ENCODE measurements around the gene ALDH3B1. TPM values are rescaled to one million over a fixed set of nuclear protein-coding genes. Genes with fewer than 3 reads are reported as not detected.

ALDH3B1 gene
- total and polyA plus RNA-seq, 2 donors (not counting 1 experiment from before 2014, with no cell fraction given), result 39.0 to 57.6 TPM

DNA sequence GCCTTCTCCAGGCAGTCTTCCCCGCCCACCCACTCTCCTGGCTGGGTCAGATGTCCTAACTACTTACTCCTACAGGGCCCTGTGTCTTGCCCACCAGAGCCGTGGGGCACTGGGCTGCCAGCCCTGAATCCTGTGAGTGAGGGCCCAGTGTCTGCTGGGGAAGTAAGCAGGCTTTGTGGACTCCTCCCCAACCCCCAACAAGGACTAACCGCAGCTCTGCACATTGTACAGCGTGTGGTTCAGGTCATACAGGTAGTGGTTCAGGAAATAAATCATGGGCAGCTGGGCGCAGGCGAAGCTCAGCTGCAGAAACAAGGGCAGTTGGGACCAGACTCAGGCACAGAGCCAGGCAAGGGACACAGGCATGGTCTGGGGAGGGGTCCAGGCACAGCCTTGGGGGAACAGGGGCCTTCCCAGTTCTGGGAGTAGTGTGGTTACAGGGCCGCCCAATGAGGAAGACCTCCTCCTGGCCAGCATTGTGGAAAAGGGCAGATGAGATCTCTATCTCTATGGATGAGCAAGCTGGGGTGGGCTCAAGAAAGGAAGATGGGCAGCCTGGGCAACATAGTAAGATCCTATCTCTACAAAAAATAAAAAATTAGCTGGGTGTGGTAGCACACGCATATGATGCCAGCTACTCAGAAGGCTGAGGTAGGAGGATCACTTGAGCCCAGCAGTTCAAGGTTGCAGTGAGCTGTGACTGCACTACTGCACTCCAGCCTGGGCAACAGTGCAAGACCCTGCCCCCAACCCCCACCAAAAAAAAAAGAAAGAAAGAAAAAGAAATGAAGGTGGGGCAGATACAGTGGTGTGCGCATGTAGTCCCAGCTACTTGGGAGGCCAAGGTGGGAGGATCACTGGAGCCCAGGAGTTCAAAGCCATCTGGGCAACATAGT lies 11.7 kb upstream of the ALDH3B1 start:
- Histone ChIP-seq H3K36me3 (ENCODE audit: control insufficient read depth, insufficient read depth, low read length) (no peaks in the 10 kb centered on the region), H3K4me1 (ENCODE audit: control insufficient read depth, extremely low read depth, insufficient read depth, low read length) (no peaks in the 10 kb centered on the region), H2AFZ (ENCODE audit: low read length) (no peak overlapping the region), H3K9me3 (ENCODE audit: control insufficient read depth, insufficient read depth, low read depth, low read length) (no peaks in the 10 kb centered on the region), H3K79me2 (ENCODE audit: control insufficient read depth, insufficient read depth, low read length) (no peaks in the 10 kb centered on the region), H4K20me1 (ENCODE audit: control insufficient read depth, extremely low read depth, insufficient read depth, low read length) (no peaks in the 10 kb centered on the region), H3K4me2 (ENCODE audit: extremely low read depth, insufficient read depth, low read length) (no peak overlapping the region), H3K4me3 (replicated peaks in 1 of 4; ENCODE audit: control extremely low read depth in 1 of 4, insufficient read depth in 1 of 4, low read depth in 3 of 4, low read length in 4 of 4) (no peak overlapping the region), H3K27ac (ENCODE audit: insufficient read depth, low read length) (no peak overlapping the region), H3K27me3 (ENCODE audit: control insufficient read depth, insufficient read depth, low read length) (no peaks in the 10 kb centered on the region), H3K9ac (ENCODE audit: insufficient read depth, low read length) (no peak overlapping the region)
- DNase-seq (ENCODE audit: low read depth in 2 of 2), result no peak
- TF ChIP-seq, protein P1, sequence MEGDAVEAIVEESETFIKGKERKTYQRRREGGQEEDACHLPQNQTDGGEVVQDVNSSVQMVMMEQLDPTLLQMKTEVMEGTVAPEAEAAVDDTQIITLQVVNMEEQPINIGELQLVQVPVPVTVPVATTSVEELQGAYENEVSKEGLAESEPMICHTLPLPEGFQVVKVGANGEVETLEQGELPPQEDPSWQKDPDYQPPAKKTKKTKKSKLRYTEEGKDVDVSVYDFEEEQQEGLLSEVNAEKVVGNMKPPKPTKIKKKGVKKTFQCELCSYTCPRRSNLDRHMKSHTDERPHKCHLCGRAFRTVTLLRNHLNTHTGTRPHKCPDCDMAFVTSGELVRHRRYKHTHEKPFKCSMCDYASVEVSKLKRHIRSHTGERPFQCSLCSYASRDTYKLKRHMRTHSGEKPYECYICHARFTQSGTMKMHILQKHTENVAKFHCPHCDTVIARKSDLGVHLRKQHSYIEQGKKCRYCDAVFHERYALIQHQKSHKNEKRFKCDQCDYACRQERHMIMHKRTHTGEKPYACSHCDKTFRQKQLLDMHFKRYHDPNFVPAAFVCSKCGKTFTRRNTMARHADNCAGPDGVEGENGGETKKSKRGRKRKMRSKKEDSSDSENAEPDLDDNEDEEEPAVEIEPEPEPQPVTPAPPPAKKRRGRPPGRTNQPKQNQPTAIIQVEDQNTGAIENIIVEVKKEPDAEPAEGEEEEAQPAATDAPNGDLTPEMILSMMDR (conservative IDR thresholded peaks at IDR 0.05 in 1 of 2, IDR thresholded peaks at IDR 0.05 in 1 of 2; ENCODE audit: low read depth in 1 of 2, low read length in 2 of 2), result no peak
- TF ChIP-seq EZH2 (IDR thresholded peaks at IDR 0.05; ENCODE audit: low read length, missing control alignments), result no peak

DNA sequence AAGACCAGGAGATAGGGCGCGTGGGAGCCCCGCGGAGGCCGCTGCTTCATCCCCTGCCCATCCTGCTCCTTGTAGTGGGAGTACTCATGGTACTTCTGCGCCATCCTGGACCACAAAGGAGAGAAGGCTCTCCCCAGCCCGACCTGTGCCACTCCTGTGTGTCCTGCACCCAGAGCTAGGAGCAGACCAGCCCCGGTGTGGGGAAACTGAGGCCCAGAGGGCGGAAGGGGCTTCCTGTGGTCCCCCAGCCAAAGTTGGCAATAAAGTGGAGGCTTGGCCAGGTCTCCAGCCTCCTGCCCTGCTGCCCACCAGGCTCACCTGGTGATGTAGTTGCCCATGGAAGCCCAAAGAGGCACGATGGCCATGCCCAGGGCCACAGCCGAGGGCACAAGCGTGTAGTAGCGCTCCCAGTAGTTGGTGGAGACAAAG lies 10.9 kb upstream of the ALDH3B1 start:
- DNase-seq (ENCODE audit: low read depth in 2 of 2), result no peak
- TF ChIP-seq, protein P1 (conservative IDR thresholded peaks at IDR 0.05 in 1 of 2, IDR thresholded peaks at IDR 0.05 in 1 of 2; ENCODE audit: low read depth in 1 of 2, low read length in 2 of 2), result no peak
- no peak for TF ChIP-seq EZH2 (IDR thresholded peaks at IDR 0.05; ENCODE audit: low read length, missing control alignments)

DNA sequence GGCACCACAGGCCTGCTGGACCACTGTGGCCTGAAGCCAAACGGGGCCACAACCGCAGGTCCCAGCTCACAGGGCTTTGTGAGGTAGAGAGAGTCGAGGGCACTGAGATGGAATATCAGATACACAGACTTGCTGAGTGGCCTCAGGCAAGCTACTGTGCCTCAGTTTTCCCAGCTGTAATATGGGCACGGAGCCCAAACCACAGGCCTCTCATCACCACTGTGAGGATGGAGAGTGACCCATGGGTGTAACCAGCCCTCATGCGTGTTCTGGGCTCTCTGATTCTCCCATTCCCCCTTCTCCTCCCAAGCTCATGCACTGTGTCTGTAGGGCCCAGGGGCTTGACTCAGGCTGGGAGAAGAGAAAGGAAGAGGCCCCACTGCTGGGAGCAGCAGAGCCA lies 10.4 kb upstream of the ALDH3B1 start:
- H3K4me1 ChIP-seq (ENCODE audit: control insufficient read depth, extremely low read depth, insufficient read depth, low read length), result no peaks in the 10 kb centered on the region
- no peaks in the 10 kb centered on the region for H3K79me2 ChIP-seq (ENCODE audit: control insufficient read depth, insufficient read depth, low read length)
- H3K4me3 ChIP-seq (replicated peaks in 1 of 4; ENCODE audit: control extremely low read depth in 1 of 4, insufficient read depth in 1 of 4, low read depth in 3 of 4, low read length in 4 of 4), result no peak overlapping the region
- no peaks in the 10 kb centered on the region for H3K36me3 ChIP-seq (ENCODE audit: control insufficient read depth, insufficient read depth, low read length)
- H3K9ac ChIP-seq (ENCODE audit: insufficient read depth, low read length), result no peak overlapping the region
- H3K27me3 ChIP-seq (ENCODE audit: control insufficient read depth, insufficient read depth, low read length), result no peaks in the 10 kb centered on the region
- no peak overlapping the region for H3K27ac ChIP-seq (ENCODE audit: insufficient read depth, low read length)
- no peak overlapping the region for H3K4me2 ChIP-seq (ENCODE audit: extremely low read depth, insufficient read depth, low read length)
- DNase-seq (ENCODE audit: low read depth in 2 of 2), result no peak
- H4K20me1 ChIP-seq (ENCODE audit: control insufficient read depth, extremely low read depth, insufficient read depth, low read length), result no peaks in the 10 kb centered on the region
- TF ChIP-seq, protein P1 (conservative IDR thresholded peaks at IDR 0.05 in 1 of 2, IDR thresholded peaks at IDR 0.05 in 1 of 2; ENCODE audit: low read depth in 1 of 2, low read length in 2 of 2), result no peak
- no peak for TF ChIP-seq EZH2 (IDR thresholded peaks at IDR 0.05; ENCODE audit: low read length, missing control alignments)
- no peak overlapping the region for H2AFZ ChIP-seq (ENCODE audit: low read length)
- no peaks in the 10 kb centered on the region for H3K9me3 ChIP-seq (ENCODE audit: control insufficient read depth, insufficient read depth, low read depth, low read length)

More for the DNA sequence above, 10.9 kb upstream of the ALDH3B1 start:
- H3K9me3 ChIP-seq (ENCODE audit: control insufficient read depth, insufficient read depth, low read depth, low read length), result no peaks in the 10 kb centered on the region
- H3K79me2 ChIP-seq (ENCODE audit: control insufficient read depth, insufficient read depth, low read length), result no peaks in the 10 kb centered on the region
- no peak overlapping the region for H2AFZ ChIP-seq (ENCODE audit: low read length)
- no peak overlapping the region for H3K4me2 ChIP-seq (ENCODE audit: extremely low read depth, insufficient read depth, low read length)
- H3K36me3 ChIP-seq (ENCODE audit: control insufficient read depth, insufficient read depth, low read length), result no peaks in the 10 kb centered on the region
- no peak overlapping the region for H3K9ac ChIP-seq (ENCODE audit: insufficient read depth, low read length)
- no peaks in the 10 kb centered on the region for H4K20me1 ChIP-seq (ENCODE audit: control insufficient read depth, extremely low read depth, insufficient read depth, low read length)
- no peaks in the 10 kb centered on the region for H3K4me1 ChIP-seq (ENCODE audit: control insufficient read depth, extremely low read depth, insufficient read depth, low read length)
- H3K4me3 ChIP-seq (replicated peaks in 1 of 4; ENCODE audit: control extremely low read depth in 1 of 4, insufficient read depth in 1 of 4, low read depth in 3 of 4, low read length in 4 of 4), result no peak overlapping the region
- no peak overlapping the region for H3K27ac ChIP-seq (ENCODE audit: insufficient read depth, low read length)
- no peaks in the 10 kb centered on the region for H3K27me3 ChIP-seq (ENCODE audit: control insufficient read depth, insufficient read depth, low read length)
